SK-N-SH treated with all-trans-retinoic acid at 6 μM for 48 hours (cell line): ENCODE measurements around the gene HCRTR1.

Experiments used
- ATAC-seq: fragments of 200-7000 bp; cut with Tn5 transposase; 3 replicates; pipeline ENCODE4 v1.9.1; 2020; ENCODE audit warnings: mild to moderate bottlenecking, moderate library complexity
- ARNTL ChIP-seq: fragments of 450-650 bp; formaldehyde crosslinking; IDR thresholded peaks from 2 replicates; pipeline ENCODE4 v1.5.0; 2020; ENCODE audit warnings: low read depth, mild to moderate bottlenecking, moderate library complexity, borderline replicate concordance
- BACH2 ChIP-seq: fragments of 250-450 bp; sonication (Bioruptor Pico); IDR thresholded peaks from 2 replicates; pipeline ENCODE4 v1.9.0; 2021; ENCODE audit warnings: mild to moderate bottlenecking, borderline replicate concordance
- CREB5 ChIP-seq: fragments of 250-450 bp; sonication (Bioruptor Pico); IDR thresholded peaks from 2 replicates; pipeline ENCODE4 v1.5.1; 2020; ENCODE audit warnings: low read depth, mild to moderate bottlenecking, moderate library complexity
- CSDC2 ChIP-seq: fragments of 250-450 bp; sonication (Bioruptor Pico); IDR thresholded peaks from 2 replicates; pipeline ENCODE4 v1.5.0; 2020; ENCODE audit warnings: mild to moderate bottlenecking, moderate library complexity
- ESRRG ChIP-seq: fragments of 250-450 bp; sonication (Bioruptor Pico); IDR thresholded peaks from 2 replicates; pipeline ENCODE4 v1.6.1; 2021; ENCODE audit warnings: mild to moderate bottlenecking
- GLIS3 ChIP-seq: fragments of 250-450 bp; sonication (Bioruptor Pico); IDR thresholded peaks from 2 replicates; pipeline ENCODE4 v1.5.0; 2020; ENCODE audit warnings: mild to moderate bottlenecking, moderate library complexity
- ISL1 ChIP-seq: fragments of 250-450 bp; sonication (Bioruptor Pico); IDR thresholded peaks from 2 replicates; pipeline ENCODE4 v2.1.2; 2022; ENCODE audit warnings: mild to moderate bottlenecking, moderate library complexity
- OSR1 ChIP-seq: fragments of 250-450 bp; sonication (Bioruptor Pico); IDR thresholded peaks from 2 replicates; pipeline ENCODE4 v1.8.0; 2022; ENCODE audit warnings: moderate library complexity, mild to moderate bottlenecking, inconsistent platforms
- PATZ1 ChIP-seq: fragments of 250-450 bp; sonication (Bioruptor Pico); IDR thresholded peaks from 2 replicates; pipeline ENCODE4 v1.8.0; 2020; ENCODE audit warnings: mild to moderate bottlenecking, moderate library complexity, borderline replicate concordance
- PPARA ChIP-seq: fragments of 250-450 bp; sonication (Bioruptor Pico); IDR thresholded peaks from 2 replicates; pipeline ENCODE4 v1.5.0; 2020; ENCODE audit warnings: mild to moderate bottlenecking, borderline replicate concordance
- RARB ChIP-seq: fragments of 250-450 bp; sonication (Bioruptor Pico); IDR thresholded peaks from 2 replicates; pipeline ENCODE4 v1.8.0; 2021; ENCODE audit warnings: mild to moderate bottlenecking, moderate library complexity
- SNAI2 ChIP-seq: fragments of 250-450 bp; sonication (Bioruptor Pico); IDR thresholded peaks from 2 replicates; pipeline ENCODE4 v1.5.0; 2020; ENCODE audit warnings: mild to moderate bottlenecking, moderate library complexity
- TCF4 ChIP-seq: fragments of 250-450 bp; sonication (Bioruptor Pico); IDR thresholded peaks from 2 replicates; pipeline ENCODE4 v1.8.0; 2021; ENCODE audit warnings: mild to moderate bottlenecking, moderate library complexity, borderline replicate concordance
- TOX ChIP-seq: fragments of 250-450 bp; sonication (Bioruptor Pico); IDR thresholded peaks from 2 replicates; pipeline ENCODE4 v1.8.0; 2021; ENCODE audit warnings: mild to moderate bottlenecking, moderate library complexity, borderline replicate concordance
- TSHZ2 ChIP-seq: fragments of 250-450 bp; sonication (Bioruptor Pico); IDR thresholded peaks from 2 replicates; pipeline ENCODE4 v1.5.0; 2020; ENCODE audit warnings: mild to moderate bottlenecking, moderate library complexity
- ZFP3 ChIP-seq: fragments of 250-450 bp; sonication (Bioruptor Pico); IDR thresholded peaks from 2 replicates; pipeline ENCODE4 v1.5.0; 2020; ENCODE audit warnings: mild to moderate bottlenecking, moderate library complexity
- ZFP30 ChIP-seq: fragments of 450-650 bp; formaldehyde crosslinking; IDR thresholded peaks from 2 replicates; pipeline ENCODE4 v1.5.0; 2022; ENCODE audit warnings: mild to moderate bottlenecking, moderate library complexity
- ZNF565 ChIP-seq: fragments of 450-650 bp; formaldehyde crosslinking; conservative IDR thresholded peaks from 2 replicates; pipeline ENCODE4 v1.5.0; 2020; ENCODE audit warnings: low read depth, mild to moderate bottlenecking, moderate library complexity
- ZNF70 ChIP-seq: fragments of 450-650 bp; formaldehyde crosslinking; IDR thresholded peaks from 2 replicates; pipeline ENCODE4 v1.5.0; 2020; ENCODE audit warnings: mild to moderate bottlenecking, moderate library complexity
- ZNF8 ChIP-seq: fragments of 450-650 bp; formaldehyde crosslinking; IDR thresholded peaks from 2 replicates; pipeline ENCODE4 v1.5.0; 2020; ENCODE audit warnings: mild to moderate bottlenecking, moderate library complexity
- TF ChIP-seq, protein P1 (sequence below): fragments of 250-450 bp; sonication (Bioruptor Pico); IDR thresholded peaks from 2 replicates; pipeline ENCODE4 v1.8.0; 2021; ENCODE audit warnings: low read depth, mild to moderate bottlenecking, moderate library complexity, borderline replicate concordance
- TF ChIP-seq, protein P2 (sequence below): fragments of 250-450 bp; sonication (Bioruptor Pico); IDR thresholded peaks from 2 replicates; pipeline ENCODE4 v1.5.1; 2021; ENCODE audit warnings: mild to moderate bottlenecking, moderate library complexity

The HCRTR1 gene

GRCh38 chr1:31666263-31666963 lies 48.9 kb downstream of the HCRTR1 start (continued):
- TF ChIP-seq, protein P1, sequence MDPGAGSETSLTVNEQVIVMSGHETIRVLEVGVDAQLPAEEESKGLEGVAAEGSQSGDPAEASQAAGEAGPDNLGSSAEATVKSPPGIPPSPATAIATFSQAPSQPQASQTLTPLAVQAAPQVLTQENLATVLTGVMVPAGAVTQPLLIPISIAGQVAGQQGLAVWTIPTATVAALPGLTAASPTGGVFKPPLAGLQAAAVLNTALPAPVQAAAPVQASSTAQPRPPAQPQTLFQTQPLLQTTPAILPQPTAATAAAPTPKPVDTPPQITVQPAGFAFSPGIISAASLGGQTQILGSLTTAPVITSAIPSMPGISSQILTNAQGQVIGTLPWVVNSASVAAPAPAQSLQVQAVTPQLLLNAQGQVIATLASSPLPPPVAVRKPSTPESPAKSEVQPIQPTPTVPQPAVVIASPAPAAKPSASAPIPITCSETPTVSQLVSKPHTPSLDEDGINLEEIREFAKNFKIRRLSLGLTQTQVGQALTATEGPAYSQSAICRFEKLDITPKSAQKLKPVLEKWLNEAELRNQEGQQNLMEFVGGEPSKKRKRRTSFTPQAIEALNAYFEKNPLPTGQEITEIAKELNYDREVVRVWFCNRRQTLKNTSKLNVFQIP: no peak
- no peak for TF ChIP-seq ZNF8
- no peak for TF ChIP-seq ZFP3
- no peak for TF ChIP-seq ISL1 (CRISPR knock-in tag)
- no peak for TF ChIP-seq TCF4
- TF ChIP-seq GLIS3: no peak
- TF ChIP-seq, all 23 proteins: peak for 0

DNA sequence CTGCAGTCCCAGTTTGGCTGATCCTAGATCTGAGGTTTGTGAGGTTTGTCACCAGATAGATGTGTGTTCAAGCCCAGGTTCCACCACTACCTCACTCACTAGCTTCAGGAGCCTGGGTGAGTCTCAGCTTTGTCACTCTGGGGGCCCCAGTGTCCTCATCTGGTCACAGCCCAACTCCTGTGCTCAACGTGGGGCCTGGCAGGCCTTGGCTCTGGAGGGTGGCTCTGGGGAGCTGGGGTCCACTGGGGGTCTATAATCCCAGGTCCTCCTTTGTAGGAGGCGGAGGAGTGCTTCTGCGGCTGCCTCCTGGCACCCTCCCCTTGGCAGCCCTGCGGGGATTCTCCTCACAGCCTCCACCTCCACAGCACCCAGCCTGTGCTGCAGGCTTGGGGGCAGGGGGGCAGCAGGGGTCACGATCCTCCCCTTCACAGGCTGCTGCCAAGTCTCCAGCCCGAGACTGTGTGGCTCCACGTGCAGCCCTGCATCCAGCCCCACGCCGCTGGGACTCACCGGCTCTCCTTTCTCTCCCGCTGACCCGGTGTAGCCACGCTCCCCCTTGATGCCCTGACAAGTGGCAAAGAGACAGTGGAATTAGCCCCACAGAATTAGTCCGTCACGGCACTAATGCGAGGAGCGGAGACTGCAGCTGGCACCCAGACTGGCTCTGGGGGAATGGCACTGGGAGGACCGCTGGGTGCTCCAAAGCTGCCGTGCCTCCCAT lies 49.7 kb downstream of the HCRTR1 start:
- no peak for TF ChIP-seq CREB5 (CRISPR knock-in tag)
- TF ChIP-seq TSHZ2 (CRISPR knock-in tag): no peak
- no peak for TF ChIP-seq GLIS3
- no peak for TF ChIP-seq ISL1 (CRISPR knock-in tag)
- TF ChIP-seq ZNF565 (CRISPR knock-in tag): no peak
- TF ChIP-seq ZFP30 (CRISPR knock-in tag): no peak
- TF ChIP-seq, protein P2, sequence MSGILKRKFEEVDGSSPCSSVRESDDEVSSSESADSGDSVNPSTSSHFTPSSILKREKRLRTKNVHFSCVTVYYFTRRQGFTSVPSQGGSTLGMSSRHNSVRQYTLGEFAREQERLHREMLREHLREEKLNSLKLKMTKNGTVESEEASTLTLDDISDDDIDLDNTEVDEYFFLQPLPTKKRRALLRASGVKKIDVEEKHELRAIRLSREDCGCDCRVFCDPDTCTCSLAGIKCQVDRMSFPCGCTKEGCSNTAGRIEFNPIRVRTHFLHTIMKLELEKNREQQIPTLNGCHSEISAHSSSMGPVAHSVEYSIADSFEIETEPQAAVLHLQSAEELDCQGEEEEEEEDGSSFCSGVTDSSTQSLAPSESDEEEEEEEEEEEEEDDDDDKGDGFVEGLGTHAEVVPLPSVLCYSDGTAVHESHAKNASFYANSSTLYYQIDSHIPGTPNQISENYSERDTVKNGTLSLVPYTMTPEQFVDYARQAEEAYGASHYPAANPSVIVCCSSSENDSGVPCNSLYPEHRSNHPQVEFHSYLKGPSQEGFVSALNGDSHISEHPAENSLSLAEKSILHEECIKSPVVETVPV: no peak
- no peak for TF ChIP-seq ZNF70
- no peak for TF ChIP-seq SNAI2
- TF ChIP-seq ESRRG (CRISPR knock-in tag): no peak
- no peak for TF ChIP-seq CSDC2 (CRISPR knock-in tag)
- TF ChIP-seq PPARA (CRISPR knock-in tag): no peak
- no peak for TF ChIP-seq TCF4
- no peak for TF ChIP-seq ZFP3
- TF ChIP-seq OSR1 (CRISPR knock-in tag): no peak
- TF ChIP-seq, protein P1: no peak
- TF ChIP-seq ARNTL: no peak
- ATAC-seq: no peak

GRCh38 chr1:31668303-31668883 lies 50.9 kb downstream of the HCRTR1 start:
- ATAC-seq: no peak
- TF ChIP-seq ZNF565 (CRISPR knock-in tag): no peak
- TF ChIP-seq TOX: no peak
- TF ChIP-seq ZNF70: no peak
- no peak for TF ChIP-seq ESRRG (CRISPR knock-in tag)
- TF ChIP-seq RARB (CRISPR knock-in tag): no peak
- TF ChIP-seq CREB5 (CRISPR knock-in tag): no peak
- TF ChIP-seq BACH2: no peak
- TF ChIP-seq GLIS3: no peak
- TF ChIP-seq SNAI2: no peak
- TF ChIP-seq PATZ1 (CRISPR knock-in tag): no peak
- TF ChIP-seq, protein P2: no peak
